H4 (cell line): ENCODE results near the gene MPDU1. TPM values are rescaled to one million over a fixed set of nuclear protein-coding genes. Genes with fewer than 3 reads are reported as not detected.
A peak's percentile ranks its signal among the peaks of the same experiment; 100 is the strongest.
"Not testable (repeated sequence)": the region's sequence is repeated elsewhere in the genome, so short reads cannot be mapped to it uniquely, and the experiment has no call there.

Experiments used
- DNase-seq: peaks from one replicate; pipeline ENCODE4 v3.0.0-alpha.2; 2015; ENCODE audit warnings: low spot score
- total RNA-seq: library from RNA; depleted of rRNA; stranded (reverse); fragments of >200 nt; shearing (Covaris generic); gene quantifications from 2 replicates; pipeline ENCODE4 v1.2.3, GENCODE V29; 2014; rRNA removed

Gene MPDU1
- total RNA-seq, 1 experiment from 2014 or later = 146 TPM

DNA sequence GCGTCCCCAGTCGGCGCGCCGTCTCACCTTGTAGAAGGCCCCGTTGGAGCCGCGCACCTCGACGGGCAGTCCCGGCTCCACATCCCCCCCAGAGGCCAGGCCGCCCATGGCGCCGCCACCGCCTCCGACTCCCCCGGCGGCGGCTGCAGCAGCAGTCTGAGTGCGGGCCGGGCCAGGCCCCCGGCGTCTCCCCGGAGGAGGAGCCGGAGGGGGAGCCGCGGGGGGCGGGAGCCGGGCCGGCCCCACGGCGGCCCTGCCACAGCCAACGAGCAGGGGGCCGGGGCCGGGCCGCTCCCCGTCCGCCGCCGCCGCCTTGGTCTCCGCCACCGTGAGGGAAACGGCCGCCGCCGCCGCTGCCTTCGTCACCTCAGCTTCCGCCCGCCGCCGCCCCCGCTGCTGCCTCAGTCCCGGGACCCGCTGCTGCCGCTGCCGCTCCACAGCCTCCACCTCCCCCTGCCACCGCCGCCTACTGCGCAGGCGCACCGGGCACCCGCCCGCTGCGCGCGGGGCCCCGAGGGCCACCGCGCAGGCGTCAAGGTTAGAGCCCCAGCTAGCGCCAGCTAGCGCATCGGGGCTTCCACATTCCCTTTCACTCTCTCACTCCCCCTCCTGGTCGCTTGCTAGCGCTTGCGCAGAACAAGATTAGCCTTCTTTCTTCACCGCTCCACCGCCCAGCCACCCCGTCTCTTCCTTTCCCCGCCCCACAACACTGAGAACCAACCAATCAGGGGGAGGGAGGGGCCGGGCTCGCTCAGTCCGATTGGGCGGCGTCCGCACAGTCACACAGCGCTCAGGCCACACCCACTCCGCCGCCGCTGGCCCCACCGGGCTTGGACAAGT is 31.0 kb downstream of the MPDU1 start, which contains the start of gene FXR2:
Gene FXR2, minus strand, starts transcription at position 473 of the 840 bp plus-strand sequence. Its CDS starts 365 bp downstream, at position 108.
- peak; percentile 97 for DNase-seq

DNA sequence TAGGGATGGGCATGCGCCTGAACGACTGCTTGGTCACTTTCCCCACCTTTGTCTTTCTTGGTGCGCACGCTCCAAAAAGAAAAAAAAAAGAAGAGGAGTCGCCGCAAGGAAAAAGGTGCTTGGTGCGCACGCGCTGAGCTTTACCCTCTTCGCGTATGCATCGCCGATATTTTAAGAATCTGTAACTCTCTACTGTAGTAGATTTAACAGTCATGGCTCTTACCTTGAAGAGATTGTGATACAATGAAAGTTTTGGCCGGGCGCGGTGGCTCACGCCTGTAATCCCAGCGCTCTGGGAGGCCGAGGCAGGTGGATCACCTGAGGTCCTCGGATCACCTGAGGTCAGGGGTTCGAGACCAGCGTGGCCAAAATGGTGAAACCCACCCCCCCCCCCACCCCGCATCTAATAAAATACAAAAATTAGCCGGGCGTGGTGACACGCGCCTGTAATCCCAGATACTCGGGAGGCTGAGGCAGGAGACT is 31.7 kb downstream of the MPDU1 start:
- DNase-seq = no peak

DNA sequence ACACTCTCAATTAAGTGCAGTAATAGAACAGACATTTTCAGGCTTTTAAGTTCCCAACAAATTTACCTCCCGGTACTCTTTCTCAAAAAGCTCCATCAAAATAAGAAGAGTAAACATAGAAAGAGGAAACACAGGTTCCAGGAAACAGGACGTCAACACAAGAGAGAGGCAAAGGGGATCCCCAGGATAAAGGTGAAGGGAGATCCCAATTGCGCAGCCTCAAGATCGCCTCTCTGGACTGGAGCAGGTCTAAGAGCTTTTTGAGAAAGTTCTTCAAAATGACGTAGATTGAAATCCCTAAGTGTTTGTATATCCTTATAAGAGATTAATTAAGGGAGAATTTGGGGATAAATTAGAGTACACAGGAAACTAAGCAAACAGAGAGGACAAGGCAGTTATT is 35.0 kb downstream of the MPDU1 start:
- no peak for DNase-seq

- no peak for DNase-seq
Measured at GRCh38 chr17:7620835-7621234, 37.2 kb downstream of the MPDU1 start.

- DNase-seq = no peak
Measured at GRCh38 chr17:7623661-7624060, 40.0 kb downstream of the MPDU1 start.

DNA sequence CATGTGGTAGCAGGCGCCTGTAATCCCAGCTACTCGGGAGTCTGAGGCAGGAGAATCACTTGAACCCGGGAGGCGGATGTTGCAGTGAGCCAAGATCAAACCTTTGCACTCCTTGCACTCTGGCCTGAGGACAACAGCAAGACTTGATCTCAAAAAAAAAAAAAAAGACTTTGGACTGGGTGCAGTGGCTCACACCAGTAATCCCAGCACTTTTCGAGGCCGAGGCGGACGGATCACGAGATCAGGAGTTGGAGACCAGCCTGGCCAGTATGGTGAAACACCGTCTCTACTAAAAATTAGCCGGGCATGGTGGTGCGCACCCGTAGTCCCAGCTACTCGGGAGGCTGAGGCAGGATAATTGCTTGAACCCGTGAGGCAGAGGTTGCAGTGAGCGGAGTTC is 42.1 kb downstream of the MPDU1 start:
- not testable (repeated sequence) for DNase-seq

GRCh38 chr17:7626307-7626706 is 42.7 kb downstream of the MPDU1 start:
- DNase-seq = no peak

- no peak for DNase-seq
Measured at GRCh38 chr17:7626956-7627249, 43.3 kb downstream of the MPDU1 start.

DNA sequence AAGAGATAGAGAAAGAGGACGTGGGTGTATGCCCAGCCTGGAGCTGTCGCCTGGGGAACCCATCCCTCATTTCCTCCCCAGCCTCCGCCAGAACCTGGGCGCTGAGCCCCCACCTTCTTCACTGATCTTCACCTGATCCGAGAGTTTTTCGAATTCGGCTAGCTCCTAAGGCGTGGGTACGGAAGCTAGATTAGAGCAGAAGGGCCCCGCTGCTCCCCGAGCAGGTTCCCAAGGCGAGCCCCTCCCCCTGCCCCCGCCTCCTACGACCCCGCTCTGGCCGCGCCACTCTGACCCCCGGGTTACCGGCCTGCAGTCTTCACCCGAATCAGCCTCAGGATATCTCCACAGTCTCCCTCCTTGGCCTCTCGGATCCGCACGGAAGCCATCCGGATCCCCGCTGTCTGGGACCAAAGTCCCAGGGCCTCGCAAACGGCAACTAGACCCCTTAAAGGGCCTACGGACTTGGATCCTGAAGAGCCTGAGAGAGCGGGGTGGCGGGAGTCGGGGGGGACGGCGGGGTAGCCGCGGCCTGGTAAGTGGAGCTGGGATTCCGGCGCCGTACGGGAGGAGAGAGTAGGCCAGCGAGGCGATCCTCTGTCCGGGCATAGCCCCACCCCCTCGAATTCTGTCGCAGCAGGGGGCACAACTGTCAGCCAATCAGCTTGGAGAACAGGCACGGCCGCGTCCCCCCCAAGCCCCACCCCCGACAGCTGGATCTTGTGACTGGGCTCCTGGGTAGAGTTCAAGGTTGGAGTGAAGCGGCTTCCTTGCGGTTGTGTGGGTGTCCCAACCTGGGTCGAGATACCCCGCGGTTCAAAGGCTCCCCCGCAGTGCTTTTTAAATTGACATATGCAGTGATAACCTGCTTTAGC is 43.8 kb downstream of the MPDU1 start, which contains the start of gene SAT2:
Gene SAT2, minus strand, starts transcription at position 572 of the 872 bp plus-strand sequence. Its CDS starts 186 bp downstream, at position 386.
- DNase-seq = peak; percentile 75

- no peak for DNase-seq
Measured at GRCh38 chr17:7629939-7630571, 46.4 kb downstream of the MPDU1 start, which contains the start of gene SHBG. Gene SHBG (plus strand): TSS chr17:7630135. CDS start chr17:7630173, 38 bp downstream.

- no peak for DNase-seq
Measured at GRCh38 chr17:7631398-7632380, 48.0 kb downstream of the MPDU1 start.

GRCh38 chr17:7632492-7632894 is 48.8 kb downstream of the MPDU1 start:
- peak; percentile 24 for DNase-seq

- DNase-seq = no peak
Measured at GRCh38 chr17:7633093-7633492, 49.4 kb downstream of the MPDU1 start.

GRCh38 chr17:7634384-7634783 is 50.7 kb downstream of the MPDU1 start:
- no peak for DNase-seq

DNA sequence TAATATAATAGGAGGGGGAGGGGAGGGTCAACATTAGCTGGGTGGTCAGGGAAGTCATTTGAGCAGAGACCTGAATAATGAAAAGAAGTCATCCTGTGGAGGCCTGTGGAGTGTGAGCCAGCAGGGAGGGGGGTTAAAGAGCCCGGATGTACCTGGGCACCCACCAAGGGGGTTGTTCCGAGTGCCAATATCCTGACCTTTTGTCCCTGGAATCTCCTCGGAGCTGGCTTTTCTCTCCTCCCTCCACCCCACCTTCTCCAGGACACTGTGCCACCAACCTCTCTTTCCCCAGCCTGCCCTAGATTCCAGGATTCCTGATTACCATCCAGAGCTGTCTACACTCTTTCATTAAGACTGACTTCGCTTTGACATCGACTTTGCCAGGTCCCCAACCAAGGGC is 52.5 kb downstream of the MPDU1 start:
- no peak for DNase-seq

Other genes starting within 250 kb of the MPDU1 start
- 0.19 TPM in 1 of 2 replicates, not detected in the other for gene ACAP1, start 247.3 kb upstream of the MPDU1 start, total RNA-seq
- gene KCTD11, start 231.7 kb upstream of the MPDU1 start, total RNA-seq = 0.78 and 2.4 TPM in 2 replicates
- not detected in 2 replicates for gene TMEM95, start 228.7 kb upstream of the MPDU1 start, total RNA-seq
- gene TNK1, start 202.8 kb upstream of the MPDU1 start, total RNA-seq = not detected in 2 replicates
- gene PLSCR3, start 189.3 kb upstream of the MPDU1 start, total RNA-seq = 20.0 and 22.7 TPM in 2 replicates
- gene TMEM256, start 179.8 kb upstream of the MPDU1 start, total RNA-seq = 76.1 and 108 TPM in 2 replicates
- gene NLGN2, start 176.0 kb upstream of the MPDU1 start, total RNA-seq = 3.1 and 3.5 TPM in 2 replicates
- gene SPEM1, start 163.5 kb upstream of the MPDU1 start, total RNA-seq = not detected in 2 replicates
- not detected in 2 replicates for gene SPEM2, start 158.2 kb upstream of the MPDU1 start, total RNA-seq
- not detected in 2 replicates for gene SPEM3, start 155.0 kb upstream of the MPDU1 start, total RNA-seq
- gene TMEM102, start 148.4 kb upstream of the MPDU1 start, total RNA-seq = 0.81 and 2.0 TPM in 2 replicates
- not detected in 2 replicates for gene FGF11, start 144.3 kb upstream of the MPDU1 start, total RNA-seq
- gene CHRNB1, start 138.8 kb upstream of the MPDU1 start, total RNA-seq = 4.4 and 6.3 TPM in 2 replicates
- 4.5 and 7.5 TPM in 2 replicates for gene ZBTB4, start 104.2 kb upstream of the MPDU1 start, total RNA-seq
- not detected in 2 replicates for gene SLC35G6, start 102.4 kb upstream of the MPDU1 start, total RNA-seq
- gene POLR2A, start 99.5 kb upstream of the MPDU1 start, total RNA-seq = 9.9 and 11.3 TPM in 2 replicates
- 2.4 TPM in 1 of 2 replicates, not detected in the other for gene TNFSF12, start 34.8 kb upstream of the MPDU1 start, total RNA-seq
- gene TNFSF13, start 25.1 kb upstream of the MPDU1 start, total RNA-seq = 0.43 TPM in 1 of 2 replicates, not detected in the other
- gene SENP3, start 21.9 kb upstream of the MPDU1 start, total RNA-seq = 59.5 and 61.3 TPM in 2 replicates
- 19.9 and 21.6 TPM in 2 replicates for gene CD68, start 4.2 kb upstream of the MPDU1 start, total RNA-seq
- gene SOX15, start 6.2 kb downstream of the MPDU1 start, total RNA-seq = not detected in 2 replicates
- gene FXR2, start 31.0 kb downstream of the MPDU1 start, total RNA-seq = 11.4 and 16.5 TPM in 2 replicates
- 39.6 and 45.6 TPM in 2 replicates for gene SAT2, start 44.0 kb downstream of the MPDU1 start, total RNA-seq
- gene SHBG, start 46.3 kb downstream of the MPDU1 start, total RNA-seq = not detected in 2 replicates
- gene ATP1B2, start 67.1 kb downstream of the MPDU1 start, total RNA-seq = not detected in 2 replicates
- gene TP53, start 103.6 kb downstream of the MPDU1 start, total RNA-seq = 35.9 and 43.7 TPM in 2 replicates
- gene WRAP53, start 104.6 kb downstream of the MPDU1 start, total RNA-seq = 9.9 and 15.8 TPM in 2 replicates
- 5.6 and 6.2 TPM in 2 replicates for gene EFNB3, start 121.3 kb downstream of the MPDU1 start, total RNA-seq
- 0.10 and 0.12 TPM in 2 replicates for gene DNAH2, start 133.9 kb downstream of the MPDU1 start, total RNA-seq